DND-41 (cell line): Measurements from ENCODE around the gene DCPS.
A peak's percentile ranks its signal among the peaks of the same experiment; 100 is the strongest.
"Not testable (repeated sequence)": the region's sequence is repeated elsewhere in the genome, so short reads cannot be mapped to it uniquely, and the experiment has no call there.

Experiments used
- ATAC-seq: fragments of 200-7000 bp; cut with Tn5 transposase; 3 replicates; pipeline ENCODE4 v1.9.1; 2021; ENCODE audit warnings: low read depth; ENCODE audit not compliant: insufficient read depth
- DNase-seq: peaks from one replicate; pipeline ENCODE4 v3.0.0-alpha.2; 2020
- H2AFZ ChIP-seq: 2 replicates; pipeline ENCODE4 v1.6.0; 2012; ENCODE audit warnings: low read depth, low read length
- H3K27ac ChIP-seq: 2 replicates; pipeline ENCODE4 v1.5.1; 2012; ENCODE audit warnings: low read length, inconsistent platforms
- H3K27me3 ChIP-seq: fragments of 200-600 bp; sonication (generic); 2 replicates; pipeline ENCODE4 v1.6.0; 2012; ENCODE audit warnings: low read length, mild to moderate bottlenecking, inconsistent platforms; ENCODE audit not compliant: insufficient read depth, poor library complexity
- H3K36me3 ChIP-seq: 2 replicates; pipeline ENCODE4 v1.5.1; 2012; ENCODE audit warnings: low read length, inconsistent platforms; ENCODE audit not compliant: insufficient read depth
- H3K4me1 ChIP-seq: 2 replicates; pipeline ENCODE4 v1.5.1; 2012; ENCODE audit warnings: mild to moderate bottlenecking, low read length; ENCODE audit not compliant: insufficient read depth
- H3K4me2 ChIP-seq: 2 replicates; pipeline ENCODE4 v1.6.0; 2012; ENCODE audit warnings: mild to moderate bottlenecking, moderate library complexity, low read length, inconsistent platforms; ENCODE audit not compliant: insufficient read depth
- H3K4me3 ChIP-seq, 2 experiments: fragments of 200-600 bp in 1 of 2; shearing (Covaris generic) in 1 of 2; 2 replicates each; pipeline ENCODE4 v1.5.1; 2012 to 2016; ENCODE audit warnings: inconsistent platforms in 2 of 2, low read length in 2 of 2, mild to moderate bottlenecking in 2 of 2, low read depth in 1 of 2, moderate library complexity in 1 of 2
- H3K79me2 ChIP-seq: 2 replicates; pipeline ENCODE4 v1.6.0; 2012; ENCODE audit warnings: low read length, inconsistent platforms; ENCODE audit not compliant: insufficient read depth
- H3K9ac ChIP-seq: 2 replicates; pipeline ENCODE4 v1.6.0; 2012; ENCODE audit warnings: low read depth, mild to moderate bottlenecking, inconsistent platforms, low read length, moderate library complexity
- H3K9me3 ChIP-seq: 2 replicates; pipeline ENCODE4 v1.5.1; 2012; ENCODE audit warnings: low read length, moderate library complexity, mild to moderate bottlenecking, inconsistent platforms; ENCODE audit not compliant: insufficient read depth, severe bottlenecking
- H4K20me1 ChIP-seq: 2 replicates; pipeline ENCODE4 v1.6.0; 2012; ENCODE audit warnings: low read length; ENCODE audit not compliant: insufficient read depth
- CTCF ChIP-seq: IDR thresholded peaks from 2 replicates; pipeline ENCODE4 v1.5.1; 2012; ENCODE audit warnings: borderline replicate concordance, low read length, moderate library complexity, mild to moderate bottlenecking; ENCODE audit not compliant: poor library complexity, severe bottlenecking; ENCODE audit errors: extremely low read depth
- EZH2 ChIP-seq: IDR thresholded peaks from 3 replicates; pipeline ENCODE4 v1.6.1; 2012; ENCODE audit warnings: borderline replicate concordance, low read depth, mild to moderate bottlenecking, moderate library complexity, low read length, inconsistent platforms; ENCODE audit not compliant: severe bottlenecking

Gene DCPS

GRCh38 chr11:126303623-126304456, at the start of gene DCPS:
Gene DCPS, plus strand, starts transcription at chr11:126304060. Its CDS starts 21 bp downstream, at chr11:126304081.
- Histone ChIP-seq H3K79me2 (peaks cover 62% of the 10 kb centered on the region), H3K9ac (peak within 1 kb of the TSS; percentile 99), H4K20me1 (no peaks in the 10 kb centered on the region), H3K4me3 (peak within 1 kb of the TSS; percentile 90 to 95), H3K9me3 (no peaks in the 10 kb centered on the region), H3K36me3 (peaks cover 24% of the 10 kb centered on the region), H3K4me2 (peak within 1 kb of the TSS; percentile 91), H3K27me3 (no peaks in the 10 kb centered on the region), H2AFZ (peak within 1 kb of the TSS; percentile 98), H3K27ac (peak within 1 kb of the TSS; percentile 99), H3K4me1 (peaks cover 43% of the 10 kb centered on the region)
- ATAC-seq: peak; percentile 92
- DNase-seq: peak; percentile 88
- TF ChIP-seq CTCF (no peak), EZH2 (no peak)

- no peak for TF ChIP-seq CTCF
- TF ChIP-seq EZH2: no peak
- no peaks in the 10 kb centered on the region for H3K4me1 ChIP-seq
- no peaks in the 10 kb centered on the region for H4K20me1 ChIP-seq
- no peaks in the 10 kb centered on the region for H3K9me3 ChIP-seq
- no peak for ATAC-seq
- DNase-seq: no peak
- no peak overlapping the region for H3K27ac ChIP-seq
- no peak overlapping the region for H2AFZ ChIP-seq
- H3K4me2 ChIP-seq: no peak overlapping the region
- H3K9ac ChIP-seq: no peak overlapping the region
- H3K79me2 ChIP-seq: no peaks in the 10 kb centered on the region
- H3K36me3 ChIP-seq: peaks cover 65% of the 10 kb centered on the region
- H3K27me3 ChIP-seq: no peaks in the 10 kb centered on the region
- no peak overlapping the region for H3K4me3 ChIP-seq
Measured at GRCh38 chr11:126254819-126255218, 49.0 kb upstream of the DCPS start.

GRCh38 chr11:126255507-126255906, 48.4 kb upstream of the DCPS start:
- H3K79me2 ChIP-seq, H3K9me3 ChIP-seq, H3K4me1 ChIP-seq, H3K9ac ChIP-seq, H3K4me3 ChIP-seq, H3K4me2 ChIP-seq, H4K20me1 ChIP-seq, DNase-seq, H3K27me3 ChIP-seq, H3K27ac ChIP-seq, H2AFZ ChIP-seq, ATAC-seq: not testable (repeated sequence)
- peaks cover 63% of the 10 kb centered on the region for H3K36me3 ChIP-seq

DNA sequence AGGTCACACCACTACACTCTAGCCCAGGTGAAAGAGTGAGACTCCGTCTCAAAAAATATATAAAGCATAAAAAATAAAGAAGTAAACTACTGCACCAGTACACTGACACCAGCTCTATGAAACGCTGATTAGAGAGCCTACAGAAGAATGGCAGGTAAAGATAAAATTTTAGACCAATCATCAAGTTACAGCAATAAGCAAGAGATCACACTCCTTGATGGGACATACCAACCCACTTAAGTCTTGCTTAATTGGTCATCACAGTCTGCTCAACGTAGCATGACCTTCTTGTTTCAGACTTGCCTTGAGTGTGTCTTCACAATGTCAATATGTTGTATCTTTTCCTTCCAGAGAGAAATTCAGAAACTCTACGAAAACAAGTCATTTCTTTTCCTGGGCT, 47.6 kb upstream of the DCPS start:
- no peak for TF ChIP-seq EZH2
- TF ChIP-seq CTCF: no peak
- H3K27me3 ChIP-seq: no peaks in the 10 kb centered on the region
- H4K20me1 ChIP-seq: no peaks in the 10 kb centered on the region
- H3K9me3 ChIP-seq: no peaks in the 10 kb centered on the region
- no peak overlapping the region for H3K4me2 ChIP-seq
- H3K79me2 ChIP-seq: no peaks in the 10 kb centered on the region
- peaks cover 57% of the 10 kb centered on the region for H3K36me3 ChIP-seq
- no peaks in the 10 kb centered on the region for H3K4me1 ChIP-seq
- no peak overlapping the region for H3K4me3 ChIP-seq
- no peak overlapping the region for H2AFZ ChIP-seq
- ATAC-seq: no peak
- no peak for DNase-seq
- no peak overlapping the region for H3K27ac ChIP-seq
- no peak overlapping the region for H3K9ac ChIP-seq
